K562 (cell line): ENCODE data around the gene CTSF. TPM values are rescaled to one million over a fixed set of nuclear protein-coding genes. Genes with fewer than 3 reads are reported as not detected.
"Not testable (repeated sequence)": the region's sequence is repeated elsewhere in the genome, so short reads cannot be mapped to it uniquely, and the experiment has no call there.

Experiments used
- ATAC-seq: fragments of 200-7000 bp; cut with Tn5 transposase; 3 replicates; pipeline ENCODE4 v1.9.1; 2020; ENCODE audit warnings: moderate library complexity
- BruUV-seq: library from RNA; stranded (reverse); fragments of 400-500 nt; replicated peaks from 2 replicates; lab custom pipeline; 2021; lab: Mats Ljungman, UMichigan
- CTCF ChIA-PET: fragments of 300-600 bp; formaldehyde crosslinking; extraction: SDS; loops from one replicate; lab custom pipeline; 2021; ENCODE audit warnings: low intra/inter-chr PET ratio; lab: Yijun Ruan, JAX
- POLR2A ChIA-PET: fragments of 300-600, 350-650 bp; sonication (Branson Sonifier 250); formaldehyde crosslinking; extraction: SDS; loops from one replicate; lab custom pipeline; 2021; ENCODE audit warnings: antibody characterized with exemption, inconsistent platforms; lab: Yijun Ruan, JAX
- DNase-seq, 4 experiments: peaks; one replicate each; pipeline versions ENCODE4 v3.0.0 to v3.0.0-alpha.2; 2011 to 2018; ENCODE audit warnings: low spot score in 3 of 4, mixed read lengths in 3 of 4; ENCODE audit errors: extremely low read depth in 1 of 4
- FAIRE-seq: peaks from 2 replicates; lab custom pipeline; 2011; peaks lifted over from hg19 to GRCh38; lab: Jason Lieb, UNC
- H2AFZ ChIP-seq: 2 replicates; pipeline ENCODE4 v1.6.0; 2011; ENCODE audit warnings: low read depth, low read length, control low read depth, inconsistent platforms
- H3K27ac ChIP-seq: fragments of 200-600 bp; 3 replicates; pipeline ENCODE4 v1.8.0; 2011; ENCODE audit warnings: low read depth, mild to moderate bottlenecking, control low read depth, inconsistent platforms, low read length, moderate library complexity, mixed read lengths; ENCODE audit errors: extremely low read depth
- H3K27me3 ChIP-seq, 2 experiments: fragments of 300-600 bp in 1 of 2; 2 replicates in 1 of 2; 3 replicates in 1 of 2; pipeline versions ENCODE4 v1.6.0 to v1.8.0; 2011; ENCODE audit warnings: inconsistent platforms in 2 of 2, low read length in 2 of 2, mild to moderate bottlenecking in 1 of 2, mixed read lengths in 1 of 2, moderate library complexity in 1 of 2; ENCODE audit not compliant: control insufficient read depth in 2 of 2, insufficient read depth in 2 of 2
- H3K36me3 ChIP-seq: fragments of 300-600 bp; 3 replicates; pipeline ENCODE4 v1.8.0; 2011; ENCODE audit warnings: mild to moderate bottlenecking, low read length, inconsistent platforms; ENCODE audit not compliant: control insufficient read depth, insufficient read depth
- H3K4me1 ChIP-seq, 2 experiments: fragments of 200-600 bp in 1 of 2; replicated peaks in 1 of 2; 2 replicates in 1 of 2; 3 replicates in 1 of 2; pipeline versions ENCODE4 v1.5.1 to v1.8.0; 2011; ENCODE audit warnings: inconsistent platforms in 2 of 2, low read length in 2 of 2, mild to moderate bottlenecking in 1 of 2, mixed read lengths in 1 of 2, moderate library complexity in 1 of 2; ENCODE audit not compliant: control insufficient read depth in 2 of 2, insufficient read depth in 2 of 2
- H3K4me2 ChIP-seq: 2 replicates; pipeline ENCODE4 v1.6.1; 2011; ENCODE audit warnings: low read length, control low read depth, inconsistent platforms, mixed read lengths; ENCODE audit not compliant: insufficient read depth
- H3K4me3 ChIP-seq: fragments of 200-600 bp; sonication (generic), shearing (Covaris generic); 2 replicates; pipeline ENCODE4 v1.5.1; 2016; ENCODE audit warnings: control low read depth, inconsistent platforms
- H3K79me2 ChIP-seq: fragments of 200-600 bp; 3 replicates; pipeline ENCODE4 v1.8.0; 2011; ENCODE audit warnings: low read length, inconsistent platforms; ENCODE audit not compliant: control insufficient read depth, insufficient read depth
- H3K9ac ChIP-seq, 2 experiments: 2 replicates each; pipeline versions ENCODE4 v1.6.0 to v1.6.1; 2011; ENCODE audit warnings: low read depth in 2 of 2, low read length in 2 of 2, control low read depth in 1 of 2, inconsistent platforms in 1 of 2, mild to moderate bottlenecking in 1 of 2, mixed read lengths in 1 of 2; ENCODE audit not compliant: insufficient read depth in 1 of 2
- H3K9me1 ChIP-seq: one replicate; pipeline ENCODE4 v1.6.0; 2011; ENCODE audit warnings: inconsistent platforms, mild to moderate bottlenecking, low read length, moderate library complexity; ENCODE audit not compliant: control insufficient read depth, insufficient read depth
- H3K9me3 ChIP-seq: replicated peaks from 2 replicates; pipeline ENCODE4 v1.5.1; 2011; ENCODE audit warnings: low read depth, low read length, inconsistent platforms; ENCODE audit not compliant: control insufficient read depth, insufficient read depth
- H4K20me1 ChIP-seq: replicated peaks from 2 replicates; pipeline ENCODE4 v1.6.1; 2011; ENCODE audit warnings: low read length, inconsistent platforms, mixed read lengths; ENCODE audit not compliant: control insufficient read depth, insufficient read depth
- CBX3 ChIP-seq, 2 experiments: IDR thresholded peaks; 1 replicate in 1 of 2; 2 replicates in 1 of 2; pipeline ENCODE4 v1.6.1; 2012; ENCODE audit warnings: inconsistent platforms in 2 of 2, low read length in 2 of 2, borderline replicate concordance in 1 of 2, control low read depth in 1 of 2
- HSF4 ChIP-seq: fragments of 250-450 bp; sonication (Bioruptor Pico); IDR thresholded peaks from 2 replicates; pipeline ENCODE4 v2.1.2; 2022; ENCODE audit warnings: mild to moderate bottlenecking, moderate library complexity, borderline replicate concordance
- MAFG ChIP-seq: fragments of 450-650 bp; conservative IDR thresholded peaks from 2 replicates; pipeline ENCODE4 v1.6.1; 2016; ENCODE audit warnings: missing genetic modification characterization, missing compliant biosample characterization
- MEF2A ChIP-seq: IDR thresholded peaks from 2 replicates; pipeline ENCODE4 v1.6.1; 2011; ENCODE audit warnings: low read depth, mild to moderate bottlenecking, low read length, moderate library complexity; ENCODE audit not compliant: control insufficient read depth
- NBN ChIP-seq: fragments of 450-650 bp; IDR thresholded peaks from 2 replicates; pipeline ENCODE4 v1.6.1; 2016; ENCODE audit warnings: low read depth, mild to moderate bottlenecking
- PCBP2 ChIP-seq: fragments of 200-400 bp; formaldehyde crosslinking; IDR thresholded peaks from 2 replicates; pipeline ENCODE4 v1.6.1; 2018; ENCODE audit warnings: low read length, low read depth, mild to moderate bottlenecking, moderate library complexity; ENCODE audit not compliant: poor library complexity, severe bottlenecking
- ZNF184 ChIP-seq: sonication (generic); formaldehyde crosslinking; IDR thresholded peaks from 2 replicates; pipeline ENCODE4 v1.5.0; 2020; ENCODE audit warnings: missing genetic modification reagents
- whole genome bisulfite sequencing: fragments of 100-300 bp; shearing (Covaris generic); methylation state at CpG from one replicate; pipeline ENCODE4 v1.1.6; 2016; ENCODE audit warnings: low coverage, mixed read lengths; ENCODE audit not compliant: insufficient coverage; ENCODE audit errors: missing lambda C conversion rate; 5-methylcytosine and 5-hydroxymethylcytosine counted together
- in situ Hi-C: fragments of 300-500 bp; cut with MboI; formaldehyde crosslinking; loops from 4 replicates; pipeline ENCODE4 v1.15.0; 2018; ENCODE audit warnings: inconsistent platforms, mixed read lengths
- intact Hi-C: fragments of 100-400 bp; cut with micrococcal nuclease; formaldehyde crosslinking; loops from 2 replicates; pipeline ENCODE4 v1.14.2; 2022
- polyA plus RNA-seq, 8 experiments: library from polyadenylated mRNA; depleted of rRNA in 4 of 8; stranded (reverse) in 5 of 8; unstranded in 3 of 8; fragments of >200 nt; fragmentation: Nextera tagmentation in 2 of 8; fragmentation: Illumina TruSeq in 1 of 8; extraction: Ambion mirVana in 2 of 8; extraction: Trizol in 1 of 8; gene quantifications; 2 replicates each; pipeline versions ENCODE4 v1.2.1 to v1.2.3, GENCODE V29; 2011 to 2014; ENCODE audit warnings: inconsistent platforms in 1 of 8, missing spikeins in 1 of 8
- total RNA-seq, 7 experiments: library from RNA; depleted of rRNA in 6 of 7; stranded (reverse); fragments of >200 nt in 6 of 7; fragmentation: Illumina TruSeq in 2 of 7; extraction: Trizol in 2 of 7; gene quantifications; 2 replicates each; pipeline versions ENCODE4 v1.2.1 to v1.2.3, GENCODE V29; 2011 to 2021; ENCODE audit warnings: low replicate concordance in 1 of 7

The CTSF gene
- total and polyA plus RNA-seq, 9 of the 15 experiments (the other 6 are each of a cell fraction or from before 2014, with no cell fraction given) = 0.41 to 10.5 (median 3.8) TPM

DNA sequence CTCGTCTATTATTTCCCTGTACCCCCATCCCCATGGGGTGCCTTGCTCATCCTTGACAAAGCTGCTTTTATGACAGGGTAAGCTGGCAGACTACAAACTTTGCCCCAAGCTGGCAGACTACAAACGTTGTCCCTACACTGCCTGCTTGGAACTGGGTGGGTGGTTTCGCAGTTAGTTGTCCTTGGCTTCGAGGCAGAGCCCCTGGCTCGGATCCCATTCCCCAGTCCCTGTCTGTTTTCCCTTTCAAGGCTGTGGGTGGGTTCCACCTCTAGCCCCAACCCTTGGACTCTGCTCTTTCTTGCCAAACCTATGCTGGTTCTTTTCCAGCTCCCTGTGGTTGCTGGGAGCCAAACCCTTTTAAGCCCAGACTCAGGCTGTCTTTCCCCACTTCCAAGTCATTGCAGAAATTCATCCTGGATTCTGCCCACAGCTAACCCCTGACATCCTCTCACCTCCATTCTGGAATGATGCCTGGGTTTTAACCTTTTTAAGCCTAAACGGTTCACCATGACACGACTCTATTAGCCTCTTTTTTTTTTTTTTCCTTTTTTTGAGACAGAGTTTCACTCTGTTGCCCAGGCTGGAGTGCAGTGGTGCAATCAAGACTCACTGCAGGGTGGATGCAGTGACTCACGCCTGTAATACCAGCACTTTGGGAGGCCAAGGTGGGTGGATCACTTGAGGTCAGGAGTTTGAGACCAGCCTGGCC lies 38.9 kb upstream of the CTSF start:
- peaks cover 3 to 12% of the 10 kb centered on the region in 2 experiments; a peak in 4 of 5 replicates for H3K4me1 ChIP-seq
- H3K4me2 ChIP-seq = no peak overlapping the region
- H4K20me1 ChIP-seq = no peaks in the 10 kb centered on the region
- H3K9ac ChIP-seq = no peak overlapping the region
- in situ Hi-C loops = no loop called here
- H3K27ac ChIP-seq = no peak overlapping the region
- 61% methylated on average over 8 of the region's 8 CpGs for WGBS
- POLR2A ChIA-PET = interaction anchor here (0.7 to 5.3 kb wide), 5 partner anchors 9 to 23 kb away, joined by 3 to 34 read pairs (median 3); partner anchors contain the start of genes CCDC87, CCS and RBM14
- H3K79me2 ChIP-seq = no peaks in the 10 kb centered on the region
- H3K27me3 ChIP-seq = no peaks in the 10 kb centered on the region
- intact Hi-C loops = no loop called here
- FAIRE-seq (no peak), ATAC-seq (no peak), DNase-seq (no peak)
- H3K4me3 ChIP-seq = no peak overlapping the region
- no peaks in the 10 kb centered on the region; the same call in 1 of the 2 replicates for H3K9me3 ChIP-seq
- no TSS peak for BruUV-seq
- TF ChIP-seq ZNF184 (CRISPR knock-in tag) (no peak), NBN (no peak), MAFG (tag) (no peak), CBX3 (IDR thresholded peaks at IDR 0.05; ENCODE audit: borderline replicate concordance in 1 of 2, low read length in 2 of 2) (no peak), MEF2A (no peak), HSF4 (CRISPR knock-in tag) (no peak), PCBP2 (no peak)
- H2AFZ ChIP-seq = no peak overlapping the region
- CTCF ChIA-PET = no interaction called here
- no peaks in the 10 kb centered on the region for H3K9me1 ChIP-seq
- peaks cover 24% of the 10 kb centered on the region; the same call in 2 of the 3 replicates for H3K36me3 ChIP-seq

DNA sequence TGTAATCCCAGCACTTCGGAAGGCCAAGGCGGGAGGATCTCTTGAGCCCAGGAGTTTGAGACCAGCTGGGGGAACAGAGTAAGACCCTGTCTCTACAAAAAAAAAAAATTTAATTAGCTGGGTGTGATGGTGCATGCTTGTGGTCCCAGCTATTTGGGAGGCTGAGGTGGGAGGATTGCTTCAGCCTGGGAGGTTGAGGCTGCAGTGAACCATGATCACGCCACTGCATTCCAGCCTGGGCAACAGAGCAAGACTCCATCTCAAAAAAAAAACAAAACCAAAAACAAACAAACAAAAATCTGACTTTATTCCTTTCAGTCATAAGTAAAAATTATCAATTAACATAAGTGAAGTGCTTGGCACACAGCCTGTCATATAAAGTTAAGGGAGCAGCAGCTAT lies 38.2 kb upstream of the CTSF start:
- BruUV-seq, H3K9ac ChIP-seq, CTCF ChIA-PET, H3K4me3 ChIP-seq, H2AFZ ChIP-seq, H3K79me2 ChIP-seq, H3K9me3 ChIP-seq, intact Hi-C loops, in situ Hi-C loops, DNase-seq, ATAC-seq, H3K9me1 ChIP-seq, H3K4me2 ChIP-seq, H3K27ac ChIP-seq, FAIRE-seq, H4K20me1 ChIP-seq, H3K27me3 ChIP-seq: not testable (repeated sequence)
- POLR2A ChIA-PET = interaction anchor here (0.7 to 5.3 kb wide), 5 partner anchors 9 to 24 kb away, joined by 3 to 34 read pairs (median 3); partner anchors contain the start of genes CCDC87, CCS and RBM14
- WGBS = 92% methylated on average over 3 of the region's 3 CpGs
- H3K36me3 ChIP-seq = peaks cover 29% of the 10 kb centered on the region; the same call in 2 of the 3 replicates
- peaks cover 3 to 12% of the 10 kb centered on the region in 2 experiments; a peak in 4 of 5 replicates for H3K4me1 ChIP-seq
